ENCODE data around the gene CSF2RB.

Gene CSF2RB

GRCh38 chr22:36912694-36913426 is 568 bp upstream of the CSF2RB start:
- TF ChIP-seq TCF12 (IDR thresholded peaks at IDR 0.05; ENCODE audit: low read depth) = no peak
- TF ChIP-seq, protein P1, sequence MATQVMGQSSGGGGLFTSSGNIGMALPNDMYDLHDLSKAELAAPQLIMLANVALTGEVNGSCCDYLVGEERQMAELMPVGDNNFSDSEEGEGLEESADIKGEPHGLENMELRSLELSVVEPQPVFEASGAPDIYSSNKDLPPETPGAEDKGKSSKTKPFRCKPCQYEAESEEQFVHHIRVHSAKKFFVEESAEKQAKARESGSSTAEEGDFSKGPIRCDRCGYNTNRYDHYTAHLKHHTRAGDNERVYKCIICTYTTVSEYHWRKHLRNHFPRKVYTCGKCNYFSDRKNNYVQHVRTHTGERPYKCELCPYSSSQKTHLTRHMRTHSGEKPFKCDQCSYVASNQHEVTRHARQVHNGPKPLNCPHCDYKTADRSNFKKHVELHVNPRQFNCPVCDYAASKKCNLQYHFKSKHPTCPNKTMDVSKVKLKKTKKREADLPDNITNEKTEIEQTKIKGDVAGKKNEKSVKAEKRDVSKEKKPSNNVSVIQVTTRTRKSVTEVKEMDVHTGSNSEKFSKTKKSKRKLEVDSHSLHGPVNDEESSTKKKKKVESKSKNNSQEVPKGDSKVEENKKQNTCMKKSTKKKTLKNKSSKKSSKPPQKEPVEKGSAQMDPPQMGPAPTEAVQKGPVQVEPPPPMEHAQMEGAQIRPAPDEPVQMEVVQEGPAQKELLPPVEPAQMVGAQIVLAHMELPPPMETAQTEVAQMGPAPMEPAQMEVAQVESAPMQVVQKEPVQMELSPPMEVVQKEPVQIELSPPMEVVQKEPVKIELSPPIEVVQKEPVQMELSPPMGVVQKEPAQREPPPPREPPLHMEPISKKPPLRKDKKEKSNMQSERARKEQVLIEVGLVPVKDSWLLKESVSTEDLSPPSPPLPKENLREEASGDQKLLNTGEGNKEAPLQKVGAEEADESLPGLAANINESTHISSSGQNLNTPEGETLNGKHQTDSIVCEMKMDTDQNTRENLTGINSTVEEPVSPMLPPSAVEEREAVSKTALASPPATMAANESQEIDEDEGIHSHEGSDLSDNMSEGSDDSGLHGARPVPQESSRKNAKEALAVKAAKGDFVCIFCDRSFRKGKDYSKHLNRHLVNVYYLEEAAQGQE (IDR thresholded peaks at IDR 0.05; ENCODE audit: low read depth) = no peak
- TF ChIP-seq YY1 (IDR thresholded peaks at IDR 0.05; ENCODE audit: low read depth) = no peak
- TF ChIP-seq CEBPB (IDR thresholded peaks at IDR 0.05) = no peak
- TF ChIP-seq RAD21 (IDR thresholded peaks at IDR 0.05; ENCODE audit: low read depth) = no peak
- TF ChIP-seq FOXM1 (IDR thresholded peaks at IDR 0.05; ENCODE audit: borderline replicate concordance, low read depth) = no peak
- no peak for TF ChIP-seq TAF1 (IDR thresholded peaks at IDR 0.05; ENCODE audit: low read depth)
- TF ChIP-seq TEAD4 (IDR thresholded peaks at IDR 0.05) = no peak
- no peak for TF ChIP-seq EP300 (IDR thresholded peaks at IDR 0.05; ENCODE audit: borderline replicate concordance)
- no peak for TF ChIP-seq MAX (IDR thresholded peaks at IDR 0.05)

DNA sequence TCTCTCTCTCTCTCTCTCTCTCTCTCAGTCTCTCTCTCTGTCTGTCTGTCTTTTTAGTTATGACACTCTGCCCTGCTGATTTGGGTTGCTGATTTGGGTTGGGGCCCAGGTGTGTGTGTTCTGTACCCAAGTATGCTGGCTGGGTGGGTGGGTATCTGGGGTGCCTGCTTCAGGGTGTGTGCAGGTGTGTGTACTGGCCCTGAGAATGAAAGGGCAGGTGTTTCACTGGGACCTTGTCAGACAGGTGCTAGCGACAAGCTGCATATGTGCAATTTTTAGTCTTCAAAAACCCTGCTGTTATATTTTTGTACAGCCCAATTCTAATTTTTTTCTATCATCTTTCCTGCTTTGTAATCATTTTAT is 943 bp downstream of the CSF2RB start:
- TF ChIP-seq, protein P1 (IDR thresholded peaks at IDR 0.05; ENCODE audit: low read depth) = no peak

DNA sequence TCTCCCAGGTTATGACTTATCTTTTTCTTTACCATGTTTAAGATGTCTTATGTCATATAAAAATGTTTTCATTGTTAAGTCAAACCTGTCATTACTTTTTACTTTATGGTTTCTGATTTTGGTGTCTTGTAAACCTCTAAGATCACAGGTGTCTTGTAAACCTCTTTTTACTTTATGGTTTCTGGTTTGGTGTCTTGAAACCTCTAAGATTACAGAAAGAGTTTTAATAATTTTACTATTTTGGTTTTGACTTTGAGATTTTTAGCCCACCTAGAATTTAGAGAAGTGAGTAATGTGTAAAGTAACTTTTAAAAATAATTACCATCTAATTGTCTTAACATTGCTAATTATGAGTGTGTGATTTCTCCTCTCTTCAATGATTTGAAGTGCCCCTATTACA is 2.6 kb downstream of the CSF2RB start:
- TF ChIP-seq, protein P1 (IDR thresholded peaks at IDR 0.05; ENCODE audit: low read depth) = no peak
- no peak for TF ChIP-seq MAX (IDR thresholded peaks at IDR 0.05)
- no peak for TF ChIP-seq RAD21 (IDR thresholded peaks at IDR 0.05; ENCODE audit: low read depth)
- TF ChIP-seq TAF1 (IDR thresholded peaks at IDR 0.05; ENCODE audit: low read depth) = no peak
- TF ChIP-seq EGR1 (IDR thresholded peaks at IDR 0.05) = no peak
- no peak for TF ChIP-seq CREB1 (IDR thresholded peaks at IDR 0.05; ENCODE audit: low read depth)
- no peak for TF ChIP-seq TCF12 (IDR thresholded peaks at IDR 0.05; ENCODE audit: low read depth)
- TF ChIP-seq ZBTB7A (IDR thresholded peaks at IDR 0.05; ENCODE audit: low read depth) = no peak
- TF ChIP-seq FOXM1 (IDR thresholded peaks at IDR 0.05; ENCODE audit: borderline replicate concordance, low read depth) = no peak
- TF ChIP-seq, protein P2, sequence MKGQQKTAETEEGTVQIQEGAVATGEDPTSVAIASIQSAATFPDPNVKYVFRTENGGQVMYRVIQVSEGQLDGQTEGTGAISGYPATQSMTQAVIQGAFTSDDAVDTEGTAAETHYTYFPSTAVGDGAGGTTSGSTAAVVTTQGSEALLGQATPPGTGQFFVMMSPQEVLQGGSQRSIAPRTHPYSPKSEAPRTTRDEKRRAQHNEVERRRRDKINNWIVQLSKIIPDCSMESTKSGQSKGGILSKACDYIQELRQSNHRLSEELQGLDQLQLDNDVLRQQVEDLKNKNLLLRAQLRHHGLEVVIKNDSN (IDR thresholded peaks at IDR 0.05) = no peak
- TF ChIP-seq EP300 (IDR thresholded peaks at IDR 0.05; ENCODE audit: borderline replicate concordance) = no peak
- TF ChIP-seq TEAD4 (IDR thresholded peaks at IDR 0.05) = no peak
- no peak for TF ChIP-seq CEBPB (IDR thresholded peaks at IDR 0.05)

DNA sequence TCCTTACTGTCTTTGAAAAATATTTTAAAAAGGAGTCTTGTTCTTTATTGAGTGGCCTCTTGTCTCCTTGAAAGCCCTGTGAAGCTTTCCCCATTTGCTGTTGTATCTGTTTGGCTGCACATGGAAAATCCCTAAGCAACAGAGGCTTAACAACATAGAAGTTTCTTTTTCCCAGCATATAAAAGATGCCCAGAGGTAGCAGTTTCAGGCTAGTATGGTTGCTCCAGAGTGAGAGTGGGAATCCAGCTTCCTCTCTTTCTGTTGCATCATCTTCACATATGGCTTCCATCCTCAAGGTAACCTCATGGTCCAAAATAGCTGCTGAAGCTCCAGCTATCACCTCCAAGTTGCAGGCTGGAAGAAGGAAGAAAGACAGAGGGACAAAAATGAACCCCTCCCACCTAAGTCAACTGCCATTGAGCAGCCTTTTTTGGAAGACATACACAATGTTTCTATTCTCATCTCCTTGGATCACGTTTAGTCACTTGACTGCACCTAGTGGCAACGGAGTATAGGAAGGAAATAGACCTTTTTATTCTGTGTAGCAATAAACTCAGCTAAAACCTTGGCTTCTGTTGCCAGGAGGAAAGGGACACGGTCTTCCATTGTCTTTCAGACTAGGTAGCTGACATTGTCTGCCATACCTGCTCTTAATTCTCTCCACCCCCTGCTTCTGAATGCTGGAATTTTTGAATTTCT is 5.3 kb downstream of the CSF2RB start:
- TF ChIP-seq ZBTB7A (IDR thresholded peaks at IDR 0.05; ENCODE audit: low read depth) (no peak), CEBPB (IDR thresholded peaks at IDR 0.05) (no peak), RAD21 (IDR thresholded peaks at IDR 0.05; ENCODE audit: low read depth) (no peak), NFIC (IDR thresholded peaks at IDR 0.05) (no peak), YY1 (IDR thresholded peaks at IDR 0.05; ENCODE audit: low read depth) (no peak), TAF1 (IDR thresholded peaks at IDR 0.05; ENCODE audit: low read depth) (no peak)
